Subcutaneous adipose tissue (tissue), 4 donors: ENCODE measurements around the gene GTPBP1. TPM values are rescaled to one million over a fixed set of nuclear protein-coding genes. Genes with fewer than 3 reads are reported as not detected.

ENCODE experiments used
- CTCF ChIP-seq: fragments of 450-650 bp; IDR thresholded peaks from one replicate; pipeline ENCODE4 v1.5.1; 2016; ENCODE audit warnings: low read depth, mild to moderate bottlenecking, control low read depth, antibody characterized with exemption, moderate library complexity
- total RNA-seq, 4 donors: library from RNA; depleted of rRNA; stranded (reverse); fragments of >200 nt; gene quantifications; one replicate each; pipeline ENCODE4 v1.1.0, GENCODE V29; 2016

GTPBP1 gene
- total RNA-seq, 4 donors from 2014 or later, result 15.7 to 35.2 (median 30.0) TPM

- TF ChIP-seq CTCF, result no peak
Observed at GRCh38 chr22:38766076-38766777, 60.5 kb downstream of the GTPBP1 start.

- no peak for TF ChIP-seq CTCF
Observed at GRCh38 chr22:38767313-38767712, 61.6 kb downstream of the GTPBP1 start.

- no peak for TF ChIP-seq CTCF
Observed at GRCh38 chr22:38768036-38768435, 62.3 kb downstream of the GTPBP1 start.

- TF ChIP-seq CTCF, result no peak
Observed at GRCh38 chr22:38770257-38770949, 64.7 kb downstream of the GTPBP1 start.

GRCh38 chr22:38772623-38772873, 66.8 kb downstream of the GTPBP1 start:
- no peak for TF ChIP-seq CTCF

- TF ChIP-seq CTCF, result no peak
Observed at GRCh38 chr22:38773363-38773946, 67.7 kb downstream of the GTPBP1 start.

GRCh38 chr22:38774496-38775166, 68.9 kb downstream of the GTPBP1 start:
- no peak for TF ChIP-seq CTCF
